IMR-90 (cell line): ENCODE results near the gene SDF2L1. TPM values are rescaled to one million over a fixed set of nuclear protein-coding genes. Genes with fewer than 3 reads are reported as not detected.

Experiments used
- ATAC-seq: fragments of 200-7000 bp; cut with Tn5 transposase; 2 replicates; pipeline ENCODE4 v1.9.1; 2020; ENCODE audit warnings: low read depth, mild to moderate bottlenecking, moderate library complexity
- BruUV-seq: library from RNA; stranded (reverse); fragments of 400-500 nt; replicated peaks from 2 replicates; lab custom pipeline; 2021; lab: Mats Ljungman, UMichigan
- CTCF ChIA-PET: fragments of 300-600 bp; formaldehyde crosslinking; extraction: SDS; loops from one replicate; lab custom pipeline; 2021; ENCODE audit warnings: antibody characterized with exemption; lab: Yijun Ruan, JAX
- POLR2A ChIA-PET: fragments of 300-600 bp; sonication (Branson Sonifier 250); formaldehyde crosslinking; loops from one replicate; lab custom pipeline; 2022; ENCODE audit warnings: antibody characterized with exemption; ENCODE audit not compliant: unreplicated experiment; lab: Charles Lee
- DNase-seq: peaks from one replicate; pipeline ENCODE4 v3.0.0; 2013
- H2AFZ ChIP-seq: replicated peaks from 2 replicates; pipeline ENCODE3; 2013; ENCODE audit warnings: low read length, mild to moderate bottlenecking; ENCODE audit not compliant: poor library complexity
- H2AK5ac ChIP-seq: 2 replicates; pipeline ENCODE4 v1.6.1; 2013; ENCODE audit warnings: low read depth, low read length, inconsistent platforms
- H2AK9ac ChIP-seq: replicated peaks from 2 replicates; pipeline ENCODE3; 2013; ENCODE audit warnings: mild to moderate bottlenecking, low read depth, low read length, moderate library complexity; ENCODE audit not compliant: poor library complexity
- H2BK120ac ChIP-seq: 2 replicates; pipeline ENCODE4 v1.6.1; 2013; ENCODE audit warnings: low read depth, low read length, inconsistent platforms
- H2BK15ac ChIP-seq: 3 replicates; pipeline ENCODE4 v1.6.1; 2013; ENCODE audit warnings: low read depth, low read length, inconsistent platforms
- H2BK20ac ChIP-seq: 2 replicates; pipeline ENCODE4 v1.6.1; 2013; ENCODE audit warnings: low read depth, mild to moderate bottlenecking, inconsistent platforms, low read length, moderate library complexity
- H2BK5ac ChIP-seq: 2 replicates; pipeline ENCODE4 v1.6.1; 2013; ENCODE audit warnings: mild to moderate bottlenecking, low read depth, low read length, inconsistent platforms; ENCODE audit not compliant: poor library complexity, severe bottlenecking
- H3K14ac ChIP-seq: replicated peaks from 2 replicates; pipeline ENCODE4 v1.6.1; 2013; ENCODE audit warnings: low read depth, low read length, inconsistent platforms
- H3K18ac ChIP-seq: 2 replicates; pipeline ENCODE4 v1.6.1; 2013; ENCODE audit warnings: low read depth, low read length, control low read depth
- H3K23ac ChIP-seq: 2 replicates; pipeline ENCODE4 v1.6.1; 2013; ENCODE audit warnings: low read depth, low read length, inconsistent platforms
- H3K27ac ChIP-seq: 2 replicates; pipeline ENCODE4 v1.5.1; 2013; ENCODE audit warnings: mild to moderate bottlenecking, control low read depth, low read length; ENCODE audit not compliant: insufficient read depth
- H3K27me3 ChIP-seq: 2 replicates; pipeline ENCODE4 v1.6.1; 2013; ENCODE audit warnings: low read length; ENCODE audit not compliant: control insufficient read depth, insufficient read depth
- H3K36me3 ChIP-seq: 2 replicates; pipeline ENCODE4 v1.6.1; 2013; ENCODE audit warnings: low read length, mixed read lengths; ENCODE audit not compliant: control insufficient read depth, insufficient read depth
- H3K4ac ChIP-seq: 2 replicates; pipeline ENCODE4 v1.6.1; 2013; ENCODE audit warnings: low read depth, low read length, inconsistent platforms
- H3K4me1 ChIP-seq: 2 replicates; pipeline ENCODE4 v1.6.1; 2013; ENCODE audit warnings: low read length, mixed read lengths; ENCODE audit not compliant: control insufficient read depth, insufficient read depth
- H3K4me2 ChIP-seq: 2 replicates; pipeline ENCODE4 v1.6.1; 2013; ENCODE audit warnings: low read depth, mild to moderate bottlenecking, control low read depth, low read length, moderate library complexity
- H3K4me3 ChIP-seq: 2 replicates; pipeline ENCODE4 v1.5.1; 2013; ENCODE audit warnings: low read depth, mild to moderate bottlenecking, control low read depth, low read length, moderate library complexity; ENCODE audit not compliant: insufficient read depth
- H3K56ac ChIP-seq: 2 replicates; pipeline ENCODE4 v1.6.1; 2013; ENCODE audit warnings: low read length, inconsistent platforms; ENCODE audit not compliant: insufficient read depth; ENCODE audit errors: extremely low read depth
- H3K79me1 ChIP-seq, 2 experiments: 2 replicates each; pipeline ENCODE4 v1.6.1; 2013; ENCODE audit warnings: low read length in 2 of 2, inconsistent platforms in 1 of 2, low read depth in 1 of 2
- H3K9ac ChIP-seq: 2 replicates; pipeline ENCODE4 v1.6.1; 2013; ENCODE audit warnings: low read depth, low read length, control low read depth
- H3K9me1 ChIP-seq: 2 replicates; pipeline ENCODE4 v1.6.1; 2013; ENCODE audit warnings: low read length, inconsistent platforms; ENCODE audit not compliant: insufficient read depth
- H3K9me3 ChIP-seq: 2 replicates; pipeline ENCODE4 v1.6.1; 2013; ENCODE audit warnings: low read length; ENCODE audit not compliant: control insufficient read depth, insufficient read depth
- H4K20me1 ChIP-seq: 2 replicates; pipeline ENCODE4 v1.6.1; 2013; ENCODE audit warnings: low read length, inconsistent platforms; ENCODE audit not compliant: insufficient read depth
- H4K5ac ChIP-seq: 2 replicates; pipeline ENCODE4 v1.6.1; 2013; ENCODE audit warnings: mild to moderate bottlenecking, low read depth, low read length, control low read depth
- H4K8ac ChIP-seq, 2 experiments: 2 replicates each; pipeline ENCODE4 v1.6.1; 2013; ENCODE audit warnings: low read depth in 2 of 2, low read length in 2 of 2, control low read depth in 1 of 2, inconsistent platforms in 1 of 2
- H4K91ac ChIP-seq: 2 replicates; pipeline ENCODE4 v1.6.1; 2013; ENCODE audit warnings: low read depth, low read length, inconsistent platforms; ENCODE audit not compliant: insufficient read depth
- SMC3 ChIP-seq: fragments of 150-350 bp; IDR thresholded peaks from 2 replicates; pipeline ENCODE4 v1.6.1; 2016; ENCODE audit warnings: low read depth, mild to moderate bottlenecking, antibody characterized with exemption, low read length, moderate library complexity
- WGBS, 2 experiments: methylation state at CpG; one replicate each; pipeline versions ENCODE4 v1.1.5 to v1.1.7; 2013; ENCODE audit warnings: missing lambda C conversion rate in 2 of 2; ENCODE audit not compliant: insufficient read length in 1 of 2; ENCODE audit errors: extremely low coverage in 2 of 2; 5-methylcytosine and 5-hydroxymethylcytosine counted together
- dilution Hi-C: fragments of 300-500 bp; cut with HindIII; formaldehyde crosslinking; loops from one replicate; pipeline ENCODE4 v1.14.3; 2018; ENCODE audit warnings: low sequenced_read_pairs; ENCODE audit not compliant: unreplicated experiment
- in situ Hi-C: fragments of 300-500 bp; cut with MboI; formaldehyde crosslinking; loops from 3 replicates; pipeline ENCODE4 v1.14.3; 2019; ENCODE audit warnings: low sequenced_read_pairs, inconsistent platforms, mixed read lengths
- intact Hi-C: fragments of 100-400 bp; cut with micrococcal nuclease; formaldehyde crosslinking; loops from 2 replicates; pipeline ENCODE4 v1.10.0; 2022
- polyA plus RNA-seq, 3 experiments: library from polyadenylated mRNA; depleted of rRNA; stranded (reverse); fragments of >200 nt; gene quantifications; 2 replicates each; pipeline ENCODE4 v1.2.3, GENCODE V29; 2012; ENCODE audit warnings: low replicate concordance in 1 of 3
- total RNA-seq: library from RNA; depleted of rRNA; stranded (reverse); fragments of >200 nt; gene quantifications from 2 replicates; pipeline ENCODE4 v1.2.3, GENCODE V29; 2012

Gene SDF2L1
- total and polyA plus RNA-seq, 2 of the 4 experiments (the other 2 are of a cell fraction): 18.8 to 51.1 TPM

GRCh38 chr22:21634081-21634480, 8.0 kb upstream of the SDF2L1 start:
- in situ Hi-C loops: no loop called here
- ChIA-PET CTCF (interaction anchor here (1.7 kb wide), 1 partner anchor 9 kb away, joined by 3 read pairs; no protein-coding TSS in a partner anchor), POLR2A (no interaction called here)
- Histone ChIP-seq H4K91ac (no peak overlapping the region), H2AFZ (no peak overlapping the region), H3K9me3 (no peaks in the 10 kb centered on the region), H2BK20ac (no peak overlapping the region), H3K4me3 (no peak overlapping the region), H3K27me3 (no peaks in the 10 kb centered on the region), H4K20me1 (no peaks in the 10 kb centered on the region; the same call in 1 of the 2 replicates), H2AK5ac (no peak overlapping the region), H3K23ac (no peak overlapping the region), H3K14ac (no peak overlapping the region), H3K4me1 (peaks cover under 1% of the 10 kb centered on the region), H3K18ac (no peak overlapping the region), H4K5ac (no peak overlapping the region), H4K8ac (no peak overlapping the region), H3K4me2 (no peak overlapping the region), H3K27ac (no peak overlapping the region), H3K9ac (no peak overlapping the region), H3K4ac (no peak overlapping the region), H2AK9ac (no peak overlapping the region), H2BK15ac (no peak overlapping the region), H2BK120ac (no peak overlapping the region), H2BK5ac (no peak overlapping the region), H3K56ac (no peak overlapping the region), H3K9me1 (no peaks in the 10 kb centered on the region), H3K79me1 (peaks cover under 1 to 8% of the 10 kb centered on the region in 2 experiments; a peak in 2 of 4 replicates), H3K36me3 (no peaks in the 10 kb centered on the region)
- no peak for ATAC-seq
- no TSS peak for BruUV-seq
- TF ChIP-seq SMC3: no peak
- DNase-seq: no peak
- 86% methylated on average over 11 of the region's 16 CpGs; no CpG with 5 or more reads in 1 of the 2 experiments for WGBS, 2 experiments
- intact Hi-C loops: no loop called here
- dilution Hi-C loops: no loop called here
